ENCODE data around the gene EIF2S1. TPM values are rescaled to one million over a fixed set of nuclear protein-coding genes. Genes with fewer than 3 reads are reported as not detected.
"Not testable (repeated sequence)": the region's sequence is repeated elsewhere in the genome, so short reads cannot be mapped to it uniquely, and the experiment has no call there.

Gene EIF2S1
- total RNA-seq, 1 donor from 2014 or later = 356 TPM

DNA sequence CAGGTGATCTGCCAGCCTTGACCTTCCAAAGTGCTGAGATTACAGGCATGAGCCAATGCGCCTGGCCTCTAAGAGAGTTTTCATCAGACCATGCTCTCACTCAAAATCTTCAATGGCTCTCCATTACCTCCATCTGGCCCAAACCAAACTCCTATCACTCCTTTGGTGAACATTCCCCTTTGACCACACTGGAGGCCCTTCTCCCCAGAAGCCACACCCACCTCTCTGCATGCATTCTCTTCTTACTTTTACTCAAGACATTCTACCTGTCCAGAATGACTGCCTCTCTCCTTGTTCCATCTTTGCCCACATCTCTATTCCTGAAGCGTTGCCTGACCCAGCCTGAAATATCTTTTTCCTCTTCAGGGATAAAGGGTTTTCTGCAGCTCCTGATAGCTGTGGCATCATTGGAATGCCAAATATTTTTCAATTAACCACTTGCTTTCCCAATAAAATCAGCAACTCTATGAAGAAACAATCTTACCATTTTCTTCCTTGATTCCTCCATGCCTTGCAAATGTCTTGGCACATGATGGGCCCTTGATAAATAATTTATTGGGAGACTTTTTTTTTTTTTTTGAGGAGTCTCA is 36.3 kb downstream of the EIF2S1 start:
- no peak for DNase-seq (ENCODE audit: low read depth)
- Histone ChIP-seq H3K4me3 (ENCODE audit: low read depth, low read length) (no peak overlapping the region), H3K36me3 (ENCODE audit: control insufficient read depth, insufficient read depth, low read length) (peaks cover 16% of the 10 kb centered on the region), H3K27me3 (ENCODE audit: control insufficient read depth, insufficient read depth, low read length) (no peaks in the 10 kb centered on the region)
- TF ChIP-seq, protein P1, sequence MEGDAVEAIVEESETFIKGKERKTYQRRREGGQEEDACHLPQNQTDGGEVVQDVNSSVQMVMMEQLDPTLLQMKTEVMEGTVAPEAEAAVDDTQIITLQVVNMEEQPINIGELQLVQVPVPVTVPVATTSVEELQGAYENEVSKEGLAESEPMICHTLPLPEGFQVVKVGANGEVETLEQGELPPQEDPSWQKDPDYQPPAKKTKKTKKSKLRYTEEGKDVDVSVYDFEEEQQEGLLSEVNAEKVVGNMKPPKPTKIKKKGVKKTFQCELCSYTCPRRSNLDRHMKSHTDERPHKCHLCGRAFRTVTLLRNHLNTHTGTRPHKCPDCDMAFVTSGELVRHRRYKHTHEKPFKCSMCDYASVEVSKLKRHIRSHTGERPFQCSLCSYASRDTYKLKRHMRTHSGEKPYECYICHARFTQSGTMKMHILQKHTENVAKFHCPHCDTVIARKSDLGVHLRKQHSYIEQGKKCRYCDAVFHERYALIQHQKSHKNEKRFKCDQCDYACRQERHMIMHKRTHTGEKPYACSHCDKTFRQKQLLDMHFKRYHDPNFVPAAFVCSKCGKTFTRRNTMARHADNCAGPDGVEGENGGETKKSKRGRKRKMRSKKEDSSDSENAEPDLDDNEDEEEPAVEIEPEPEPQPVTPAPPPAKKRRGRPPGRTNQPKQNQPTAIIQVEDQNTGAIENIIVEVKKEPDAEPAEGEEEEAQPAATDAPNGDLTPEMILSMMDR (IDR thresholded peaks at IDR 0.05; ENCODE audit: insufficient read depth, low read length, severe bottlenecking) = no peak
- FAIRE-seq = no peak

DNA sequence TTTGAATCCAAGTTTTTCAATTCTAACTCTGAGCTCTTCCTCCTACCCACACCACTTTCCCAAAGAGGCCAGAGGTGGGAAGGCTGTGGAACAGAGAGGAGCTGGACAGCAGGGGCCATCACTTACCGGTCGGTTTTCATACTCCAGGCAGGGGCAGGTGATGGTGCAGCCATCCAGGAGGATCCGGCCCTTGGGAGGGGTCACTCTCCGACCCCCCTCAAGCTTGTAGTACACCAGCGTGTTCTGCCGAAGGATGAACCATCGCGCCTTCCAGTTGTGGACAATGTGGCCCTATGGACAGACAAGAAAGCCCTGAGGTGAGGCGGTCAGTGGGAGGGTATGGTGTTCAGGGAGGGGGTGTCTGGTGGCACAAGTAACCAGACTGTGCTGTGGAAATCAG is 37.4 kb downstream of the EIF2S1 start:
- TF ChIP-seq, protein P1 (IDR thresholded peaks at IDR 0.05; ENCODE audit: insufficient read depth, low read length, severe bottlenecking) = no peak
- no peak for DNase-seq (ENCODE audit: low read depth)
- Histone ChIP-seq H3K36me3 (ENCODE audit: control insufficient read depth, insufficient read depth, low read length) (peaks cover 12% of the 10 kb centered on the region), H3K27me3 (ENCODE audit: control insufficient read depth, insufficient read depth, low read length) (no peaks in the 10 kb centered on the region), H3K4me3 (ENCODE audit: low read depth, low read length) (no peak overlapping the region)
- FAIRE-seq = no peak

DNA sequence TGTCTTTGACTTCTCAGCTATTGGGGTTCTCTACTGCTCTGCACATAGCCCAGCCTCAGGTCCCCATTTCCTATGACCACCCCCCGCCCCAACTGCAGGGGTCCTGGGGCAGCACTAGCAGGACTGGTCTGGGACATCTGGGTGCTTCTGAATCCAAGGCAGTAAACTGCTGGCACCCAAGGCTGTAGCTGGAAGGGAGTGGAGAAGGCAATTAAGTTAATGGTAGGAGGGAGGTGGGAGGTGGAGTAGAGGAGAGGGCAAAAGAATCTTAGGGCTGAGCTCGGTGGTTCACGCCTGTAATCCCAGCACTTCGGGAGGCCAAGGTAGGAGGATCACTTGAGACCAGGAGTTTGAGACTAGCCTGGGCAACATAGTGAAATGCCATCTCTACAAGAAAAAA is 40.3 kb downstream of the EIF2S1 start:
- no peak for FAIRE-seq
- TF ChIP-seq, protein P1 (IDR thresholded peaks at IDR 0.05; ENCODE audit: insufficient read depth, low read length, severe bottlenecking) = no peak

DNA sequence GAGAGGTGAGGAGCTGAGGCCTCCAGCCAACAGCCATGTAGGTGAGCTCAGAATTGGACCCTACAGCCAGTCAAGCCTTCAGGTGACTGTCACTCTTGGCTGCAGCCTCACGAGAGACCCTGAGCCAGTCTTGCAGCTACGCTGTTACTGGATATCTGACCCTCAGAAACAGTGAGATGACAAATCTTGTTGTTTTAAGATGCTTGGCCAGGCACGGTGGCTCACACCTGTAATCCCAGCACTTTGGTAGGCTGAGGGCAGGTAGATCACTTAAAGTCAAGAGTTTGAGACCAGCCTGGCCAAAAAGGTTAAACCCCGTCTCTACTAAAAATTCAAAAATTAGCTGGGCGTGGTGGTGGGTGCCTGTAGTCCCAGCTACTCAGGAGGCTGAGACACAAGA is 45.6 kb downstream of the EIF2S1 start:
- no peak overlapping the region for H3K4me3 ChIP-seq (ENCODE audit: low read depth, low read length)
- FAIRE-seq = no peak
- DNase-seq (ENCODE audit: low read depth) = no peak
- peaks cover 4% of the 10 kb centered on the region for H3K36me3 ChIP-seq (ENCODE audit: control insufficient read depth, insufficient read depth, low read length)
- TF ChIP-seq, protein P1 (IDR thresholded peaks at IDR 0.05; ENCODE audit: insufficient read depth, low read length, severe bottlenecking) = no peak
- no peaks in the 10 kb centered on the region for H3K27me3 ChIP-seq (ENCODE audit: control insufficient read depth, insufficient read depth, low read length)

More for the DNA sequence above, 40.3 kb downstream of the EIF2S1 start:
- no peak for DNase-seq (ENCODE audit: low read depth)
- Histone ChIP-seq H3K27me3 (ENCODE audit: control insufficient read depth, insufficient read depth, low read length) (no peaks in the 10 kb centered on the region), H3K4me3 (ENCODE audit: low read depth, low read length) (no peak overlapping the region), H3K36me3 (ENCODE audit: control insufficient read depth, insufficient read depth, low read length) (peaks cover 6% of the 10 kb centered on the region)

GRCh38 chr14:67408122-67408801 is 48.1 kb downstream of the EIF2S1 start:
- not testable (repeated sequence) for H3K4me3 ChIP-seq (ENCODE audit: low read depth, low read length); H3K36me3 ChIP-seq (ENCODE audit: control insufficient read depth, insufficient read depth, low read length); H3K27me3 ChIP-seq (ENCODE audit: control insufficient read depth, insufficient read depth, low read length); FAIRE-seq; DNase-seq (ENCODE audit: low read depth)

GRCh38 chr14:67409461-67409860 is 49.3 kb downstream of the EIF2S1 start:
- FAIRE-seq (no peak), DNase-seq (ENCODE audit: low read depth) (peak; percentile 58)
- Histone ChIP-seq H3K27me3 (ENCODE audit: control insufficient read depth, insufficient read depth, low read length) (no peaks in the 10 kb centered on the region), H3K4me3 (ENCODE audit: low read depth, low read length) (no peak overlapping the region), H3K36me3 (ENCODE audit: control insufficient read depth, insufficient read depth, low read length) (peaks cover 4% of the 10 kb centered on the region)
- TF ChIP-seq, protein P1 (IDR thresholded peaks at IDR 0.05; ENCODE audit: insufficient read depth, low read length, severe bottlenecking) = no peak

Measured in bronchial epithelial cell (primary cell).